Colonic mucosa (tissue), 4 donors: ENCODE measurements around the gene OTUD6A. TPM values are rescaled to one million over a fixed set of nuclear protein-coding genes. Genes with fewer than 3 reads are reported as not detected.

Source experiments
- DNase-seq: peaks from one replicate; pipeline ENCODE4 v3.0.0-alpha.2; 2020
- H3K27ac ChIP-seq: fragments of 200-600 bp; one replicate; pipeline ENCODE4 v1.8.0; 2021
- H3K27me3 ChIP-seq: fragments of 200-600 bp; one replicate; pipeline ENCODE4 v1.8.0; 2021
- H3K36me3 ChIP-seq: fragments of 200-600 bp; one replicate; pipeline ENCODE4 v1.8.0; 2021
- H3K4me1 ChIP-seq: fragments of 200-600 bp; one replicate; pipeline ENCODE4 v1.8.0; 2021; ENCODE audit warnings: mild to moderate bottlenecking
- H3K4me3 ChIP-seq: fragments of 200-600 bp; one replicate; pipeline ENCODE4 v1.8.0; 2021
- H3K9ac ChIP-seq, 2 donors: one replicate each; pipeline ENCODE4 v1.7.0; 2013; ENCODE audit warnings: control low read depth in 2 of 2, low read depth in 2 of 2, low read length in 2 of 2
- H3K9me3 ChIP-seq: fragments of 200-600 bp; one replicate; pipeline ENCODE4 v1.8.0; 2021
- CTCF ChIP-seq: fragments of 200-600 bp; IDR thresholded peaks from one replicate; pipeline ENCODE4 v1.8.0; 2022; ENCODE audit warnings: antibody characterized with exemption, mild to moderate bottlenecking
- intact Hi-C: fragments of 100-400 bp; cut with DNase I; formaldehyde crosslinking; loops from one replicate; pipeline ENCODE4 v1.14.1; 2022
- total RNA-seq, 2 donors: library from RNA; stranded (reverse); fragmentation: NEBNext Ultra II Directional in 1 of 2; extraction: Animal tissue kit (Norgen Biotek cat#: 25700) in 1 of 2; gene quantifications; one replicate each; pipeline ENCODE4 v1.2.1, GENCODE V29; 2021
- donor health status: healthy.
- donor health status: DM: no; HTN: no; CAD: no.
- donor health status: DM: no; HTN: no; CAD: no.

The OTUD6A gene
- total RNA-seq, 2 donors from 2014 or later, result not detected

GRCh38 chrX:70062961-70063550 is 799 bp downstream of the OTUD6A start:
- no peak for DNase-seq
- Histone ChIP-seq H3K36me3 (no peaks in the 10 kb centered on the region), H3K4me1 (no peaks in the 10 kb centered on the region), H3K27me3 (no peaks in the 10 kb centered on the region), H3K4me3 (no peak overlapping the region), H3K9me3 (no peaks in the 10 kb centered on the region), H3K9ac (no peak overlapping the region), H3K27ac (no peak overlapping the region)
- intact Hi-C loops, result no loop called here
- TF ChIP-seq CTCF, result no peak

GRCh38 chrX:70066646-70067045 is 4.4 kb downstream of the OTUD6A start:
- Histone ChIP-seq H3K4me1 (no peaks in the 10 kb centered on the region), H3K27me3 (no peaks in the 10 kb centered on the region), H3K4me3 (no peak overlapping the region), H3K9me3 (no peaks in the 10 kb centered on the region), H3K27ac (no peak overlapping the region), H3K9ac (no peak overlapping the region), H3K36me3 (no peaks in the 10 kb centered on the region)
- no peak for TF ChIP-seq CTCF
- DNase-seq, result no peak
- intact Hi-C loops, result no loop called here

- Histone ChIP-seq H3K9me3 (no peaks in the 10 kb centered on the region), H3K36me3 (no peaks in the 10 kb centered on the region), H3K4me3 (no peak overlapping the region), H3K27me3 (no peaks in the 10 kb centered on the region), H3K27ac (no peak overlapping the region), H3K9ac (no peak overlapping the region), H3K4me1 (no peaks in the 10 kb centered on the region)
- no peak for DNase-seq
- intact Hi-C loops, result no loop called here
- TF ChIP-seq CTCF, result no peak
These were observed 17.0 kb downstream of the OTUD6A start for GRCh38 chrX:70079297-70079696.

- H3K36me3 ChIP-seq, result no peaks in the 10 kb centered on the region
- no peak overlapping the region for H3K9ac ChIP-seq
- H3K4me3 ChIP-seq, result no peak overlapping the region
- no peak overlapping the region for H3K27ac ChIP-seq
- intact Hi-C loops, result no loop called here
- H3K4me1 ChIP-seq, result no peaks in the 10 kb centered on the region
- no peaks in the 10 kb centered on the region for H3K27me3 ChIP-seq
- no peak for TF ChIP-seq CTCF
- DNase-seq, result no peak
- H3K9me3 ChIP-seq, result no peaks in the 10 kb centered on the region
These were observed 17.6 kb downstream of the OTUD6A start for GRCh38 chrX:70079870-70080269.

- intact Hi-C loops, result no loop called here
These were observed 20.5 kb downstream of the OTUD6A start for GRCh38 chrX:70082723-70083122.

More at GRCh38 chrX:70082723-70083122, 20.5 kb downstream of the OTUD6A start:
- no peaks in the 10 kb centered on the region for H3K4me1 ChIP-seq
- H3K4me3 ChIP-seq, result no peak overlapping the region
- no peak overlapping the region for H3K9ac ChIP-seq
- no peak for TF ChIP-seq CTCF
- no peaks in the 10 kb centered on the region for H3K36me3 ChIP-seq
- DNase-seq, result no peak
- no peaks in the 10 kb centered on the region for H3K9me3 ChIP-seq
- no peaks in the 10 kb centered on the region for H3K27me3 ChIP-seq
- H3K27ac ChIP-seq, result no peak overlapping the region
